ENCODE data around the gene SLCO1A2. TPM values are rescaled to one million over a fixed set of nuclear protein-coding genes. Genes with fewer than 3 reads are reported as not detected.

The SLCO1A2 gene
- total and polyA plus RNA-seq, 2 of the 13 experiments (the other 11 are each of a cell fraction or from before 2014, with no cell fraction given) = not detected

- ChIA-PET CTCF (ENCODE audit: low intra/inter-chr PET ratio, low total read pairs) (no interaction called here), POLR2A (no interaction called here)
- no peaks in the 10 kb centered on the region for H3K36me3 ChIP-seq (replicated peaks in 1 of 2; ENCODE audit: control insufficient read depth in 1 of 2, insufficient read depth in 2 of 2, low read length in 2 of 2)
- in situ Hi-C loops (cut with HindIII; ENCODE audit: extremely low pct_ligation_motif_present, low pct_unique_long_range_greater_than_20kb) = no loop called here
- no peak overlapping the region for H3K4me2 ChIP-seq (ENCODE audit: low read depth, low read length)
- intact Hi-C loops (cut with micrococcal nuclease; ENCODE audit: unreplicated experiment) = no loop called here
- FAIRE-seq (no peak), ATAC-seq (no peak), DNase-seq (ENCODE audit: low spot score) (no peak)
- no peaks in the 10 kb centered on the region for H3K79me2 ChIP-seq (ENCODE audit: insufficient read depth, low read length)
- peaks cover 3% of the 10 kb centered on the region for H3K9me3 ChIP-seq (ENCODE audit: low read length)
- H4K20me1 ChIP-seq (ENCODE audit: insufficient read depth, low read length) = no peaks in the 10 kb centered on the region
- BruUV-seq (replicated peaks) = no TSS peak
- H2AFZ ChIP-seq (ENCODE audit: low read length) = no peak overlapping the region
- H3K4me3 ChIP-seq (replicated peaks in 1 of 3; ENCODE audit: insufficient read depth in 1 of 3, low read depth in 2 of 3, low read length in 3 of 3) = no peak overlapping the region
- no peak overlapping the region for H3K9ac ChIP-seq (ENCODE audit: insufficient read depth, low read depth, low read length)
- no peak overlapping the region for H3K27ac ChIP-seq (ENCODE audit: extremely low read length, insufficient read depth, low read length)
- H3K4me1 ChIP-seq (ENCODE audit: insufficient read depth, low read length) = 0 out of 2 replicates have a peak, but pooled peaks cover 7% of the 10 kb centered on the region
- H3K27me3 ChIP-seq (ENCODE audit: control insufficient read depth in 1 of 2, insufficient read depth in 2 of 2, low read length in 2 of 2) = no peaks in the 10 kb centered on the region
- no peak for TF ChIP-seq KDM2A (CRISPR knock-in tag; IDR thresholded peaks at IDR 0.05; ENCODE audit: borderline replicate concordance, low read depth)
These were observed 2.7 kb upstream of the SLCO1A2 start for GRCh38 chr12:21337453-21337852.

GRCh38 chr12:21336656-21337055 lies 1.9 kb upstream of the SLCO1A2 start:
- WGBS (ENCODE audit: low lambda C conversion rate) = 4% methylated on average over 5 of the region's 5 CpGs
- no peak overlapping the region for H3K9ac ChIP-seq (ENCODE audit: insufficient read depth, low read depth, low read length)
- H3K27me3 ChIP-seq (ENCODE audit: control insufficient read depth in 1 of 2, insufficient read depth in 2 of 2, low read length in 2 of 2) = no peaks in the 10 kb centered on the region
- intact Hi-C loops (cut with micrococcal nuclease; ENCODE audit: unreplicated experiment) (no loop called here), in situ Hi-C loops (cut with HindIII; ENCODE audit: extremely low pct_ligation_motif_present, low pct_unique_long_range_greater_than_20kb) (no loop called here)
- H3K4me2 ChIP-seq (ENCODE audit: low read depth, low read length) = no peak overlapping the region
- DNase-seq (ENCODE audit: low spot score) (peak; percentile 29), FAIRE-seq (no peak), ATAC-seq (peak; percentile 77)
- H3K4me1 ChIP-seq (ENCODE audit: insufficient read depth, low read length) = 0 out of 2 replicates have a peak, but pooled peaks cover 7% of the 10 kb centered on the region
- H4K20me1 ChIP-seq (ENCODE audit: insufficient read depth, low read length) = no peaks in the 10 kb centered on the region
- H3K36me3 ChIP-seq (replicated peaks in 1 of 2; ENCODE audit: control insufficient read depth in 1 of 2, insufficient read depth in 2 of 2, low read length in 2 of 2) = no peaks in the 10 kb centered on the region
- ChIA-PET POLR2A (no interaction called here), CTCF (ENCODE audit: low intra/inter-chr PET ratio, low total read pairs) (no interaction called here)
- no TSS peak for BruUV-seq (replicated peaks)
- H2AFZ ChIP-seq (ENCODE audit: low read length) = no peak overlapping the region
- H3K79me2 ChIP-seq (ENCODE audit: insufficient read depth, low read length) = no peaks in the 10 kb centered on the region
- H3K9me3 ChIP-seq (ENCODE audit: low read length) = peaks cover 10% of the 10 kb centered on the region
- H3K27ac ChIP-seq (ENCODE audit: extremely low read length, insufficient read depth, low read length) = no peak overlapping the region
- no peak overlapping the region for H3K4me3 ChIP-seq (replicated peaks in 1 of 3; ENCODE audit: insufficient read depth in 1 of 3, low read depth in 2 of 3, low read length in 3 of 3)
- no peak for TF ChIP-seq KDM5B (CRISPR knock-in tag; IDR thresholded peaks at IDR 0.05; ENCODE audit: borderline replicate concordance)
- TF ChIP-seq, protein P1, sequence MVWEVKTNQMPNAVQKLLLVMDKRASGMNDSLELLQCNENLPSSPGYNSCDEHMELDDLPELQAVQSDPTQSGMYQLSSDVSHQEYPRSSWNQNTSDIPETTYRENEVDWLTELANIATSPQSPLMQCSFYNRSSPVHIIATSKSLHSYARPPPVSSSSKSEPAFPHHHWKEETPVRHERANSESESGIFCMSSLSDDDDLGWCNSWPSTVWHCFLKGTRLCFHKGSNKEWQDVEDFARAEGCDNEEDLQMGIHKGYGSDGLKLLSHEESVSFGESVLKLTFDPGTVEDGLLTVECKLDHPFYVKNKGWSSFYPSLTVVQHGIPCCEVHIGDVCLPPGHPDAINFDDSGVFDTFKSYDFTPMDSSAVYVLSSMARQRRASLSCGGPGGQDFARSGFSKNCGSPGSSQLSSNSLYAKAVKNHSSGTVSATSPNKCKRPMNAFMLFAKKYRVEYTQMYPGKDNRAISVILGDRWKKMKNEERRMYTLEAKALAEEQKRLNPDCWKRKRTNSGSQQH (CRISPR knock-in tag; IDR thresholded peaks at IDR 0.05; ENCODE audit: low read depth) = no peak
- TF ChIP-seq MEIS2 (CRISPR knock-in tag; IDR thresholded peaks at IDR 0.05) = 0 out of 2 replicates have a peak, but pooled peaks have one; percentile 19
- TF ChIP-seq ARNT (IDR thresholded peaks at IDR 0.05) = no peak
- peak; percentile 38; the same call in 1 of the 2 replicates for TF ChIP-seq SALL1 (CRISPR knock-in tag; IDR thresholded peaks at IDR 0.05)
- TF ChIP-seq FOXK1 (CRISPR knock-in tag; IDR thresholded peaks at IDR 0.05; ENCODE audit: borderline replicate concordance, low read depth) = 0 out of 2 replicates have a peak, but pooled peaks have one; percentile 27
- TF ChIP-seq GTF2F1 (IDR thresholded peaks at IDR 0.05; ENCODE audit: low read length) = no peak
- TF ChIP-seq ELF3 (CRISPR knock-in tag; IDR thresholded peaks at IDR 0.05) = peak; percentile 32; the same call in 1 of the 2 replicates
- no peak for TF ChIP-seq FOXA1 (IDR thresholded peaks at IDR 0.05)
- TF ChIP-seq FOXA1 (CRISPR knock-in tag; IDR thresholded peaks at IDR 0.05) = peak; percentile 75
- TF ChIP-seq FOXA3 (CRISPR knock-in tag; IDR thresholded peaks at IDR 0.05) = peak; percentile 86
- TF ChIP-seq ZNF660 (CRISPR knock-in tag; IDR thresholded peaks at IDR 0.05; ENCODE audit: borderline replicate concordance, low read depth) = no peak
- 0 out of 2 replicates have a peak, but pooled peaks have one; percentile 20 for TF ChIP-seq RXRB (CRISPR knock-in tag; IDR thresholded peaks at IDR 0.05; ENCODE audit: borderline replicate concordance)
- no peak for TF ChIP-seq SOX13 (IDR thresholded peaks at IDR 0.05)
- 0 out of 4 replicates have a peak, but pooled peaks of 1 of the 2 experiments have one; percentile 15 for TF ChIP-seq SOX13 (CRISPR knock-in tag; conservative IDR thresholded peaks at IDR 0.05 in 1 of 2, IDR thresholded peaks at IDR 0.05 in 1 of 2)
- TF ChIP-seq SOX5 (CRISPR knock-in tag; IDR thresholded peaks at IDR 0.05; ENCODE audit: borderline replicate concordance) = peak; percentile 47; the same call in 1 of the 2 replicates
